SK-N-SH treated with all-trans-retinoic acid at 6 μM for 48 hours (cell line): ENCODE results near the gene LYPD8.

ENCODE experiments used
- ARNTL ChIP-seq: fragments of 450-650 bp; formaldehyde crosslinking; IDR thresholded peaks from 2 replicates; pipeline ENCODE4 v1.5.0; 2020; ENCODE audit warnings: low read depth, mild to moderate bottlenecking, moderate library complexity, borderline replicate concordance
- BACH2 ChIP-seq: fragments of 250-450 bp; sonication (Bioruptor Pico); IDR thresholded peaks from 2 replicates; pipeline ENCODE4 v1.9.0; 2021; ENCODE audit warnings: mild to moderate bottlenecking, borderline replicate concordance
- ISL1 ChIP-seq: fragments of 250-450 bp; sonication (Bioruptor Pico); IDR thresholded peaks from 2 replicates; pipeline ENCODE4 v2.1.2; 2022; ENCODE audit warnings: mild to moderate bottlenecking, moderate library complexity
- POU6F1 ChIP-seq: fragments of 250-450 bp; sonication (Bioruptor Pico); IDR thresholded peaks from 2 replicates; pipeline ENCODE4 v1.8.0; 2021; ENCODE audit warnings: low read depth, mild to moderate bottlenecking, moderate library complexity, borderline replicate concordance
- RARB ChIP-seq: fragments of 250-450 bp; sonication (Bioruptor Pico); IDR thresholded peaks from 2 replicates; pipeline ENCODE4 v1.8.0; 2021; ENCODE audit warnings: mild to moderate bottlenecking, moderate library complexity
- ZFP30 ChIP-seq: fragments of 450-650 bp; formaldehyde crosslinking; IDR thresholded peaks from 2 replicates; pipeline ENCODE4 v1.5.0; 2022; ENCODE audit warnings: mild to moderate bottlenecking, moderate library complexity
- ZNF565 ChIP-seq: fragments of 450-650 bp; formaldehyde crosslinking; conservative IDR thresholded peaks from 2 replicates; pipeline ENCODE4 v1.5.0; 2020; ENCODE audit warnings: low read depth, mild to moderate bottlenecking, moderate library complexity

GRCh38 chr1:248696261-248696660, 59.3 kb downstream of the LYPD8 start:
- TF ChIP-seq ARNTL (CRISPR knock-in tag) (no peak), RARB (CRISPR knock-in tag) (no peak), ISL1 (CRISPR knock-in tag) (no peak), BACH2 (no peak), ZFP30 (CRISPR knock-in tag) (no peak), ZNF565 (CRISPR knock-in tag) (no peak), POU6F1 (CRISPR knock-in tag) (no peak)
